ENCODE data around the gene DAND5. TPM values are rescaled to one million over a fixed set of nuclear protein-coding genes. Genes with fewer than 3 reads are reported as not detected.
"Not testable (repeated sequence)": the region's sequence is repeated elsewhere in the genome, so short reads cannot be mapped to it uniquely, and the experiment has no call there.

The DAND5 gene
- total RNA-seq, 3 donors from 2014 or later (not counting 1 experiment from before 2014, with no cell fraction given) = not detected

- whole genome bisulfite sequencing (ENCODE audit: insufficient coverage) = 94% methylated on average over 16 of the region's 16 CpGs
- no peak overlapping the region for H3K4me3 ChIP-seq (ENCODE audit: low read length)
- peaks cover 26% of the 10 kb centered on the region for H3K4me1 ChIP-seq (ENCODE audit: control insufficient read depth, insufficient read depth, low read length)
- ATAC-seq (no peak), DNase-seq (no peak)
- Mint-ChIP-seq H3K27ac (peak overlapping the region in 1 of 2 donors; percentile 41), H3K9me3 (no peaks in the 10 kb centered on the region), H3K36me3 (no peaks in the 10 kb centered on the region), H3K4me1 (peaks cover 22 to 24% of the 10 kb centered on the region in 2 donors), H3K27me3 (ENCODE audit: low read depth in 2 of 2) (no peaks in the 10 kb centered on the region), H3K4me3 (no peak overlapping the region)
- no peak overlapping the region for H3K27ac ChIP-seq (ENCODE audit: low read length)
- no peaks in the 10 kb centered on the region for H3K27me3 ChIP-seq (ENCODE audit: control insufficient read depth, insufficient read depth, low read length)
- intact Hi-C loops (cut with micrococcal nuclease) = no loop called here
- no peak for TF ChIP-seq CTCF (IDR thresholded peaks at IDR 0.05)
- peaks cover 65% of the 10 kb centered on the region for H3K36me3 ChIP-seq (ENCODE audit: control insufficient read depth, insufficient read depth, low read length)
- H3K9me3 ChIP-seq (ENCODE audit: control insufficient read depth, insufficient read depth, low read length) = no peaks in the 10 kb centered on the region
Measured at GRCh38 chr19:12949363-12950283, 19.8 kb upstream of the DAND5 start.

- H3K27ac Mint-ChIP-seq = peak overlapping the region in 1 of 2 donors; percentile 41
- H3K4me1 Mint-ChIP-seq = peaks cover 23 to 29% of the 10 kb centered on the region in 2 donors
- Histone ChIP-seq H3K36me3 (ENCODE audit: control insufficient read depth, insufficient read depth, low read length) (peaks cover 61% of the 10 kb centered on the region), H3K4me1 (ENCODE audit: control insufficient read depth, insufficient read depth, low read length) (peaks cover 19% of the 10 kb centered on the region)
- H3K9me3 Mint-ChIP-seq; H3K4me3 Mint-ChIP-seq; H3K4me3 ChIP-seq (ENCODE audit: low read length); H3K36me3 Mint-ChIP-seq; H3K27ac ChIP-seq (ENCODE audit: low read length); H3K9me3 ChIP-seq (ENCODE audit: control insufficient read depth, insufficient read depth, low read length); H3K27me3 ChIP-seq (ENCODE audit: control insufficient read depth, insufficient read depth, low read length); H3K27me3 Mint-ChIP-seq (ENCODE audit: low read depth in 2 of 2); DNase-seq; intact Hi-C loops (cut with micrococcal nuclease); ATAC-seq: not testable (repeated sequence)
- 92% methylated on average over 6 of the region's 6 CpGs for WGBS (ENCODE audit: insufficient coverage)
Measured at GRCh38 chr19:12952050-12952449, 17.3 kb upstream of the DAND5 start.

GRCh38 chr19:12952488-12953137 is 16.8 kb upstream of the DAND5 start:
- H3K4me3 ChIP-seq (ENCODE audit: low read length) = no peak overlapping the region
- intact Hi-C loops (cut with micrococcal nuclease) = no loop called here
- Mint-ChIP-seq H3K27me3 (ENCODE audit: low read depth in 2 of 2) (no peaks in the 10 kb centered on the region), H3K4me1 (peaks cover 23 to 29% of the 10 kb centered on the region in 2 donors), H3K36me3 (no peaks in the 10 kb centered on the region), H3K9me3 (no peaks in the 10 kb centered on the region), H3K27ac (no peak overlapping the region), H3K4me3 (no peak overlapping the region)
- 85% methylated on average over 7 of the region's 12 CpGs for WGBS (ENCODE audit: insufficient coverage)
- no peak overlapping the region for H3K27ac ChIP-seq (ENCODE audit: low read length)
- ATAC-seq = no peak
- H3K36me3 ChIP-seq (ENCODE audit: control insufficient read depth, insufficient read depth, low read length) = peaks cover 59% of the 10 kb centered on the region
- peaks cover 19% of the 10 kb centered on the region for H3K4me1 ChIP-seq (ENCODE audit: control insufficient read depth, insufficient read depth, low read length)
- H3K9me3 ChIP-seq (ENCODE audit: control insufficient read depth, insufficient read depth, low read length) = no peaks in the 10 kb centered on the region
- no peaks in the 10 kb centered on the region for H3K27me3 ChIP-seq (ENCODE audit: control insufficient read depth, insufficient read depth, low read length)
- no peak for TF ChIP-seq CTCF (IDR thresholded peaks at IDR 0.05)
- DNase-seq = no peak

- H3K27ac Mint-ChIP-seq = peak overlapping the region in 1 of 2 donors; percentile 18
- Histone ChIP-seq H3K9me3 (ENCODE audit: control insufficient read depth, insufficient read depth, low read length) (no peaks in the 10 kb centered on the region), H3K4me1 (ENCODE audit: control insufficient read depth, insufficient read depth, low read length) (peaks cover 17% of the 10 kb centered on the region), H3K36me3 (ENCODE audit: control insufficient read depth, insufficient read depth, low read length) (peaks cover 53% of the 10 kb centered on the region), H3K27me3 (ENCODE audit: control insufficient read depth, insufficient read depth, low read length) (no peaks in the 10 kb centered on the region), H3K27ac (ENCODE audit: low read length) (no peak overlapping the region), H3K4me3 (ENCODE audit: low read length) (no peak overlapping the region)
- ATAC-seq (no peak), DNase-seq (no peak)
- H3K36me3 Mint-ChIP-seq = no peaks in the 10 kb centered on the region
- peaks cover 23 to 29% of the 10 kb centered on the region in 2 donors for H3K4me1 Mint-ChIP-seq
- H3K4me3 Mint-ChIP-seq = no peak overlapping the region
- no peaks in the 10 kb centered on the region for H3K9me3 Mint-ChIP-seq
- H3K27me3 Mint-ChIP-seq (ENCODE audit: low read depth in 2 of 2) = no peaks in the 10 kb centered on the region
- intact Hi-C loops (cut with micrococcal nuclease) = no loop called here
- 86% methylated on average over 10 of the region's 11 CpGs for WGBS (ENCODE audit: insufficient coverage)
- no peak for TF ChIP-seq CTCF (IDR thresholded peaks at IDR 0.05)
Measured at GRCh38 chr19:12953138-12953798, 16.1 kb upstream of the DAND5 start.
